ENCODE data around the gene CHID1. TPM values are rescaled to one million over a fixed set of nuclear protein-coding genes. Genes with fewer than 3 reads are reported as not detected.

CHID1 gene
- total RNA-seq, 4 donors from 2014 or later, result 56.6 to 90.5 (median 79.8) TPM

- TF ChIP-seq CTCF (IDR thresholded peaks at IDR 0.05), result no peak
- no peak for ATAC-seq (ENCODE audit: low FRiP score)
These were observed 15.9 kb downstream of the CHID1 start for GRCh38 chr11:894575-895201.

GRCh38 chr11:893008-893654 is 17.5 kb downstream of the CHID1 start:
- DNase-seq (ENCODE audit: low spot score) (no peak), ATAC-seq (ENCODE audit: low FRiP score) (no peak)
- no peak for TF ChIP-seq CTCF (IDR thresholded peaks at IDR 0.05)

More at GRCh38 chr11:894575-895201, 15.9 kb downstream of the CHID1 start:
- no peak for DNase-seq (ENCODE audit: low spot score)

GRCh38 chr11:890794-891540 is 19.6 kb downstream of the CHID1 start:
- no peak for DNase-seq (ENCODE audit: low spot score)
- no peak for ATAC-seq (ENCODE audit: low FRiP score)
- no peak for TF ChIP-seq CTCF (IDR thresholded peaks at IDR 0.05)

GRCh38 chr11:889687-890475 is 20.7 kb downstream of the CHID1 start:
- no peak for ATAC-seq (ENCODE audit: low FRiP score)
- DNase-seq (ENCODE audit: low spot score), result no peak
- no peak for TF ChIP-seq CTCF (IDR thresholded peaks at IDR 0.05)

- ATAC-seq (ENCODE audit: low FRiP score) (no peak), DNase-seq (ENCODE audit: low spot score) (no peak)
- TF ChIP-seq CTCF (IDR thresholded peaks at IDR 0.05), result no peak
These were observed 21.4 kb downstream of the CHID1 start for GRCh38 chr11:889257-889656.

GRCh38 chr11:888310-889212 is 22.0 kb downstream of the CHID1 start:
- no peak for TF ChIP-seq CTCF (IDR thresholded peaks at IDR 0.05)
- DNase-seq (ENCODE audit: low spot score), result no peak
- no peak for ATAC-seq (ENCODE audit: low FRiP score)
